ENCODE measurements around the gene CAPN2.

DNA sequence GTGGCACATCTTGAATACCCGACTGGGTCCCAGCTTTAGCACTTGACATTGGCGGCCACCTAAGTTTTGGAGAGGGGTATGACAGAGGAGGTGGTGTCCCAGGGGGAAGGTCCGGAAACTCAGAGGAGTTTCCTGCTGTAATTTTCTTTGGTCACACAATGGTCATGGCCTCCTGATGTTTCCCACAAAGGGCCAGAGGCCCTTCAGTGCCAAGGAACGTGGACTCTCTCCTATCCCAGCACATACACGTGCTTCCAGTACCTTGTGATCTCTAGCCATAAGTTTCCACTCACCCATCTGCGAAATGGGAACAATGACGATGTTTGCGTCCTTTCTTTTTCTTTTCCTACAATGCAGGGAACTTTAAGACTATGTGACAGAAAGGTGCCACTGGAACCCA, 13.2 kb downstream of the CAPN2 start:
- TF ChIP-seq POLR2AphosphoS5 (IDR thresholded peaks at IDR 0.05; ENCODE audit: low read depth, low read length) (no peak), TAF1 (IDR thresholded peaks at IDR 0.05; ENCODE audit: borderline replicate concordance, insufficient read depth, low read length) (no peak)

Data from PFSK-1 (cell line).